ENCODE results near the gene BRD4.
A peak's percentile ranks its signal among the peaks of the same experiment; 100 is the strongest.

Gene BRD4

GRCh38 chr19:15264061-15264932 is 68.0 kb downstream of the BRD4 start:
- peak; percentile 28 to 69 for ATAC-seq

GRCh38 chr19:15263361-15263985 is 68.9 kb downstream of the BRD4 start:
- no peak for ATAC-seq

DNA sequence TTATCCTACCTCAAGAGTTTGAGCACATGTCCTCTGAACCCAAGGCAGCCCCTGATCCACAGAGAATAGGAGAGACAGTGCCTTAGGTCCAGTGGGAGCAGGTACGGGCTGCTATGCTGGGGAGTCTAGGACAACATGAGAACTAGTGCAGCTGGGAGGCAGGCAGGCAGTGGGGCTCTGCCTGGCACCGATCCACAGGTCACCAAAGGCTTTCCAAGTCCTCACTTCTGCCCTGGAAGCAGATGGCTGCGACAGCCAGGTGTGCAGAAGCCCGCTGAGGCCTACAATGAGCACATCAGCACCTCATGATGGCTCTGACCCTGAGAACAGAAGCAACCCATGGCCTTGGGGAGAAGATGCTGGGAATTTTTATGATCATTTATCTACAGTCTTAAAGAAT is 70.3 kb downstream of the BRD4 start:
- no peak for ATAC-seq

DNA sequence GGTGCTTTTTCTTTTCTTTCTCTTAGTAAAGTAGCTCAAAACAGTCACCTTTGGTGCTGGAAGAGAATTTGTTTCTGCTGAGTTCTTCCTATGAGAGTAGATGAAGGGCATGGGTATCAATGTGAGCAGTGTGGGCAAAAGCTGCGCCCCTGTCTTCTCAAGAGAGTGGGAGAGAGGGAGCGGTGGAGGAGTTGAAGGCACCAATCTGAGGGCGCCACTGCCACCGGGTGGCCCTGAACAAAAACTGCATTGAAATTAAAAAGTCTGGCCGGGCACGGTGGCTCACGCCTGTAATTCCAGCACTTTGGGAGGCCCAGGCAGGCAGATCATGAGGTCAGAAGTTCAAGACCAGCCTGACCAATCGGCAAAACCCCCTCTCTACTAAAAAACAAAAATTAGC is 71.4 kb downstream of the BRD4 start:
- ATAC-seq: no peak

- ATAC-seq: no peak
Measured at GRCh38 chr19:15259907-15260306, 72.4 kb downstream of the BRD4 start.

- ATAC-seq: no peak
Measured at GRCh38 chr19:15257782-15258181, 74.6 kb downstream of the BRD4 start.

DNA sequence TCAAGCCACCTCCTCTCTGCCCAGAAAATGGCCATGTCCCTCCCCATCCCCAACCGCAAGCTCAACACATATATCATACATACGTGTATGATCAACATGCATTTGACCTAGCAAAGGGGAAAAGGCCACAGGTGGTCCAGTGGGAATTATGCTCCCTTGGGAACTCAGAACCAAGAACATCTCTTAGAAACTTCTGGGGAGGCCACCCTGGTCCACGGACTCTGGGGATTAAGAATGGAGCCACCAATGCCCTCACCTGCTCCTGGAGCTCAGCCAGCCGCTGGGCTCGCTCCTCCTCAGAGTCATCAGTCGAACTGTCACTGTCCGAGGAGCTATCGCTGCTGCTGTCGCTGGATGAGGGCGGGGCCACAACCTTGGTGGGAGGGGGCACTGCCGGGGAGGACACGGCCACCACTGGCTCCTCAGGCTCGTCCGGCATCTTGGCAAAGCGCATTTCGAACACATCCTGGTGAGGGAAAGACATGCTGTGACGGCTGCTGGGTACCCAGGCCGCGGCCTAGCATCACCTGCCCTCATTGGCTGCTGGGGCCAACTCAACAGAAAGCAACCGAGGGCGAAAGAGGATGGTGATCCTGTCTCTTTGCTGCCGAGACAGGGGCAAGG is 75.5 kb downstream of the BRD4 start:
- no peak for ATAC-seq

GRCh38 chr19:15255359-15255990 is 76.9 kb downstream of the BRD4 start:
- no peak for ATAC-seq

DNA sequence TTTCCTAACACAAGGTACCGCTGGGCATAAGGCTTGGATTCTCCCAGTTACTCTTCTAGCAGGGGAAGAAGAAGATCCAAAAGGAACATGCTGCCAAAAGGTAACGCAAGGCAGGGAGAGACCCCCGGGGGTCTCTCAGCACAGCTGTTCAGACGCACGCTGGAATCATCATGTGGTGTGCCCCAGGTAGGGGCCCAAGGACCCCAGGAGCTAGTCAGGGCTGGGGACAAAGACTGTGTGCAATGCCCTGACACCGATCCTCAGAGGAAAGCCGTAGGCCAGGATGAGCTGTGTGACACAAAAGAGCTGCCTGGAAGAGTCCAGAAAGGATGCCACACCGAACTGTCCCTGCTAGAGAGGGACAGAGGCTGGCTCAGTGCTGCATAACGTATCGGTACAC is 77.8 kb downstream of the BRD4 start:
- ATAC-seq: no peak

- ATAC-seq: no peak
Measured at GRCh38 chr19:15253513-15253912, 78.8 kb downstream of the BRD4 start.

- no peak for ATAC-seq
Measured at GRCh38 chr19:15253061-15253460, 79.3 kb downstream of the BRD4 start.

DNA sequence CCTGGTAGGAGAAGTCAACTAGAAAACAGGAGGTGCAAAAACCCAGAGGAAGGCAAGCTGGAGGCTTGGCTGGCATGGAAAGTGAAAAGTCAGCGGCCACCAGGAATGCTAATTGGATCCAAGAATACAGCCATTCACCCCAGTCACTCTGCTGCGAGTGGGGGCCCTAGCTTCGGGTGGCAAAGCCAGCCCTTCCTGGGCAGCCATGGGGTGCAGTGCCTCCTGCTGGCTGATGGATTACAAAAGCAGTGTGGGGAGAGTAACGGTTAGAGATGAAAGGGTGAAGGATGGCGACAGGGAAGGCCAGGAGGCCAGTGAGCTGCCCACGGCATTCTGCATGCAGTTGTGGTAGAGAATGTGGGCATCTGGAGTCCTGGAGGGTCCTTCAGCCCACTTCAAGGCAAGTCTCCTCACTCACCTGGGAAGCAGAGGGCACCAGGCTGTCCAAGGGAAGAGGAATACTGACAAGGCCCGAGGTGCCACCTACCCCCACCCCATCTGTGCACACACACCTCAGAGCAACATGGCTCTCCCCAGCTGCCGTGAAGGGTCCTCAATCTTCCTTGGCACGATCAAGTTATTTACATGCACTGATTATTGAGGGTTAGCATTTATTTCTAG is 79.8 kb downstream of the BRD4 start:
- ATAC-seq: no peak

DNA sequence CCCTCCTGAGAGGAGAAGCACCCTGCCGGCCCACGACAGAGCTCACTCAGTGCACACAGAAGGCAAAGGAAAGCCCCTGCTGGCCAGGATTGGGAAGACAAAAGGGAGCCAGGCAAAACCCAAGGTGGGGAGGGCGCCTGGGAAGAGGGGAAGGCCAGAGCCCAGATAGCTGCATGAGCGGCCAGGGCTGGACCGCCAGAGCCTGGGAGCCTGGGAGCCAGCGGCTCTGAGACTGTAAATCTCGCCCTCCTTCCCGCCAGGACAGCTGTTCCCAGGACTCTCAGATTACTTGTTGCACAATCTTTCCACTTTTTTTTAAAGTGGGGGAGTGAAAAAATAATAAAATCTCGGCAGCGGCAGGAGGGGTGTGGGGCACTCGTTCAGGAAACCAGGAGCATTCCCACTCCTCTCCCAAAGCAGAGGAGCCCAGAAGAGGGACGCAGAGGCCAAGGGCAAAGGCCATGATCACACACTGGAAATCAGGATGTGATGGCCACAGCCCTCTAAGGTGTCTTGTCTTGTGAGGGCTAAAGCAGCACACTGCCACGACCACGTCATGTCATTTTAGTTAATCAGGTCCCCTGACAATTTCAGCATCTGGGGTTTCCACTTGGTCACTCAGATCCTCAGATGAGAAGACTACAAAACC is 80.5 kb downstream of the BRD4 start:
- no peak for ATAC-seq

DNA sequence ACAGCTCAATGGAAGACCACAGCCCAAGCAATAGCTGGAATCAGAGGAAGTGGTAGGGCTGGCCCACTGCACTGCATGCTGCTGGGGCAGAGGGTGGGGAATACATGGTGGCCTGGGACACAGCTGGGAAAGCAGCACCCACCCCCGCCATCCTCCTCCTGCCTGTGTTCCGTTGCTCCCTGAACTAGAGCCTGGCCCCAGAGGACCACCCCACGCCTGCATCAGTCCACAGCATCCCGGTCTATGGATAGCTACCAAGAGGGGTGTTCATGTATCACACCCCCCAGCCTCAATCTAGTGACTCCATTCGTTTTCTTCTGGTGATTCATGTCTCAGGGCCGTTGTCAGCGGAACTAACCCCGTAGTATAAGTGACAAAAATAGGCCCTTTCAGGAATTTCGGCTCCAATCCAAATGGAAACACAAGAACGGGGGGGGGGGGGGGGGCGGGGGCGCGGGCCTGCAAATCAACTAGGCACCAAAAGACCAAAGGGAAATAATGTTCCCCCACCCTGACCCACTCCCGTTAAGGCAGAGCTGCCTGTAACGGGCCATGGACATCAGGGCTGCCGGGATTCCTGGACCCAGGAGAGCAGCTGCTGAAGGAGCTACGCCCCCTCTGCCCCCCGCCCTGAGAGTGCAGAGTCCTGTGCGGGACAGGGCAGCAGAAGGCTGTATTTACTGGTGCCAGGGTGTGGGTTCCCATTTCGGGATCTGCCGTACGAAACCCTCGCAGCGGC is 81.2 kb downstream of the BRD4 start:
- no peak for ATAC-seq

DNA sequence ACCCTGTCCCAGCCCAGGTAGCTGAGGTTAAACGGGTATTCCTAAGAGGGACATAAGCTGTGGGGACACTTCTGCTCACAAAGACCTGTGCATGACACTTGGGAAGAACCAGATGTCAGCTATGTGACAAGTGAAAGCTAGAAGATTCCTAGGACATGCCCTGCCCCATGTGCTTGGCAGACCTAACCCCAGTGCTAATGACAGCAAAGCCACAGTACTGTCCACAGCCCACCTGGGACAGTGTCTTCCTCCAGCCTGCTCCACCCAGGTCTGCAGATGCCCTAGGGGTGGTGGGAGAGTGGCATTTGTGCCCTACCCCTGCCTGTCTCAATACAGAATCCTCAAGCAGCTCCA is 81.7 kb downstream of the BRD4 start:
- ATAC-seq: no peak

- ATAC-seq: no peak
Measured at GRCh38 chr19:15249972-15250639, 82.2 kb downstream of the BRD4 start.

DNA sequence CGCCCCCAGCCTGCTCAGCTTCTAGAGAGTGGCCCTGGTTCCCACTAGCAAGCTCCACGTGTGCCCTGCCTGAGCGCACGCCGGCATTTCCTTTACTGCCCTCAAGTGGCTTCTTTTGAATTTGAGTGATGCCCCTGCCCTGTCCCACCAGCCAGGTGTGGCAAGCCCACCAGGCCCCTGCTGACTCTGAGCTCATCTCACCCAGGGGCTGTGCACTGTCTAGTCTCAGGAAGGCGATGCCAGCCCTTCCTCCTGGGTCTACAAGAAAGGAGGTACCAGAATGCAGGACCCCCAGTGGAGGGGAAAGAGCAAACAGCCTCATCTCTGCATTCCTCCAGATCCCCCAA is 82.8 kb downstream of the BRD4 start:
- ATAC-seq: no peak

DNA sequence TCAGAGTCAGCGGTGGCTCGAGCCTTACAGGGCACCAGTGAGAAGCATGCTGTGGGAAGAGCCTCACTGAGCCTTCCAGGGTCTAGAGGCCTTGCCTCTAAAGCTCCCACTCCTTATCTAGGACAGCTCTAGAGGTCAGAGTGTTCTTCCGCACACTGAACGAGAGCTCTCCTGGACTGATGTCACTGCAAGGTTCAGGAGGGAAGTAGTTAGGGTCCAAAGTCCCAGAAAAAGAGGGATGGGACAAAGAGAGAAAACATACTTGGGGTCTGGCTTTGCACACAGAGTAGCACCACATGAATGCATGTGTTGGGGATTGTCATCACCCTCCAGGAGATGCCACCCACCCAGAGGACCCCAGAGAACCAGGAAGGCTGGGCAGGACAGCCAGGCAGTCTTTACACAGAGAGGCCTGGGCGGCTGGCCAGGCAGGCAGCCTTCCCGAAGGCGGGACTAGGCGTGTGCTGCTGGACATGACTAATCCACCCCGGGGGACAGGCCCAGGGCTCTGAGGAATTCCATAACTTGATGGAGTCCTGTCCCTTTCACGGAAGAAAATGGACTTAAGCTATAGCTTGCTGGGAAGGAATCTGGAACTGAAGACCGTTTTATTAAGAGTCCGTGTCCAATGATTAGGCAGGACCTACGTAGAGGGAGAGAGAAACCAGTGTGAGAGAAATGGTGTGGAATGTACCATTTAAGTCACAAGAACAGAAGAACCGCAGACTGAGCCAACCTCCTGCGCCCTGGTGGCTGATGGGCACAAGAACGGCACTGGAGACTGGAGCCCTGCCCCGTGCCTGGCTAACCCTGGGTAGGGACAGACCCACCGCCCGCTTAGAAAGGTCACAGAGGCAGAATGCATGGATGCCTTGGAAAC is 83.5 kb downstream of the BRD4 start:
- ATAC-seq: no peak

DNA sequence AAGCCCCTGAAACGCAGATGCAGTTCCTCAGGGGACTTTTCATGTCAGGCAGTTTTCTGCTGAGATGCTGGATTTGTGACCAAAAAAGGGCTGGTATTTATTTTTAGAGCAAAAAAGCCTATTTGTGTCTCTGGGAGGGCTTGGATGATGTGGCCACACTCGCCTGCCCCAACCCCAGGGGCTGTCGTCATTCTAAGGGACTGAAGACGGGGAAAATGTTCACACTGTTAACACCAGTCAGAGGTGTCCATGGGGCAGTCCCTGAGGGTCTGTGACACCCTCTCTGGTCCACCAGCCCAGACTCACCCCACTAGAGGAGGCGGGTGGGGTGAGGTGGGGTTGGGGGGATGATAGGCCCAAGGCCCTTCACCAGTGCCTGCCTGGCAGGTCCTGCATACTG is 84.2 kb downstream of the BRD4 start:
- ATAC-seq: no peak
